Astrocyte (in vitro differentiated cells and primary cell): ENCODE data around the gene RGS8.

Source experiments
- CTCF ChIP-seq: IDR thresholded peaks from 2 replicates; pipeline ENCODE4 v1.5.1; 2011; ENCODE audit warnings: low read depth, mild to moderate bottlenecking, inconsistent platforms, low read length, moderate library complexity; ENCODE audit not compliant: insufficient read depth
- EZH2 ChIP-seq: IDR thresholded peaks from 2 replicates; pipeline ENCODE4 v1.6.1; 2012; ENCODE audit warnings: mild to moderate bottlenecking, low read length, inconsistent platforms; ENCODE audit not compliant: insufficient read depth

GRCh38 chr1:182677397-182678098, 6.8 kb downstream of the RGS8 start:
- TF ChIP-seq CTCF: no peak
- TF ChIP-seq EZH2: no peak
